Measurements from ENCODE around the gene SCGB1C2. TPM values are rescaled to one million over a fixed set of nuclear protein-coding genes. Genes with fewer than 3 reads are reported as not detected.

SCGB1C2 gene
- total RNA-seq, 1 donor from 2014 or later: not detected

Other genes with a start within 250 kb of the SCGB1C2 start
- 5.9 and 37.9 TPM in 2 replicates for gene DOC2B, start 44.1 kb downstream of the SCGB1C2 start, total RNA-seq
- 8.9 and 22.2 TPM in 2 replicates for gene RPH3AL, start 215.2 kb downstream of the SCGB1C2 start, total RNA-seq

All from lung microvascular endothelial cell (primary cell).